ENCODE results near the gene SMARCA4.

SMARCA4 gene

GRCh38 chr19:11090264-11090996, 129.6 kb downstream of the SMARCA4 start:
- TF ChIP-seq, protein P1, sequence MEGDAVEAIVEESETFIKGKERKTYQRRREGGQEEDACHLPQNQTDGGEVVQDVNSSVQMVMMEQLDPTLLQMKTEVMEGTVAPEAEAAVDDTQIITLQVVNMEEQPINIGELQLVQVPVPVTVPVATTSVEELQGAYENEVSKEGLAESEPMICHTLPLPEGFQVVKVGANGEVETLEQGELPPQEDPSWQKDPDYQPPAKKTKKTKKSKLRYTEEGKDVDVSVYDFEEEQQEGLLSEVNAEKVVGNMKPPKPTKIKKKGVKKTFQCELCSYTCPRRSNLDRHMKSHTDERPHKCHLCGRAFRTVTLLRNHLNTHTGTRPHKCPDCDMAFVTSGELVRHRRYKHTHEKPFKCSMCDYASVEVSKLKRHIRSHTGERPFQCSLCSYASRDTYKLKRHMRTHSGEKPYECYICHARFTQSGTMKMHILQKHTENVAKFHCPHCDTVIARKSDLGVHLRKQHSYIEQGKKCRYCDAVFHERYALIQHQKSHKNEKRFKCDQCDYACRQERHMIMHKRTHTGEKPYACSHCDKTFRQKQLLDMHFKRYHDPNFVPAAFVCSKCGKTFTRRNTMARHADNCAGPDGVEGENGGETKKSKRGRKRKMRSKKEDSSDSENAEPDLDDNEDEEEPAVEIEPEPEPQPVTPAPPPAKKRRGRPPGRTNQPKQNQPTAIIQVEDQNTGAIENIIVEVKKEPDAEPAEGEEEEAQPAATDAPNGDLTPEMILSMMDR (IDR thresholded peaks at IDR 0.05; ENCODE audit: extremely low read depth, missing control alignments): no peak
- peak; percentile 92 for DNase-seq (ENCODE audit: low spot score)

DNA sequence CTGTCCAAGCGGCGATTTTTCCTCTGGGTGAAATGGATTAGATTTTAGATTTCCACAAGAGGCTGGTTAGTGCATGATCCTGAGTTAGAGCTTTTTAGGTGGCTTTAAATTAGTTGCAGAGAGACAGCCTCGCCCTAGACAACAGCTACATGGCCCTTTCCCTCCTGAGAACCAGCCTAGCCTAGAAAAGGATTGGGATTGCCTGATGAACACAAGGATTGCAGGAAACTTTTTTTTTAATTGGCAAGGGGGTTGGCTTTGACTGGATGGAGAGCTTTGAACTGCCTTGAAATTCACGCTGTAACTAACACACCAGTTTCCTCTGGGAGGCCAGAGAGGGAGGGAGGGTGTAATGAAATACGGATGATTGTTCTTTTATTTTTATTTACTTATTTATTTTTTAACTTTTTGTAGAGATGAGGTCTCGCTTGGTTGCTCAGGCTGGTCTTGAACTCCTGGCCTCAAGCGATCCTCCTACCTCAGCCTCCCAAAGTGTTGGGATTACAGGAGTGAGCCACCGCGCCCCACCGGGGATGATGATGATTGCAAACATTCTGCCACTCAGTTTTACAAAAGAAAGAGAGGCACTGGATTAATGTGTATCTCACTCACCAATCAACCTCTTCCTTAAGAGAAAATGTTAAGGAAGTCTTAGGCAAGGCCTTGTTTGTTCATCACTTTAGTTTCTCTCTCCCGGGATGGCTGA, 130.3 kb downstream of the SMARCA4 start:
- TF ChIP-seq, protein P1 (IDR thresholded peaks at IDR 0.05; ENCODE audit: extremely low read depth, missing control alignments): no peak

GRCh38 chr19:11091703-11092153, 130.9 kb downstream of the SMARCA4 start:
- no peak for DNase-seq (ENCODE audit: low spot score)
- TF ChIP-seq, protein P1 (IDR thresholded peaks at IDR 0.05; ENCODE audit: extremely low read depth, missing control alignments): no peak

More for the DNA sequence above, 130.3 kb downstream of the SMARCA4 start:
- no peak for DNase-seq (ENCODE audit: low spot score)

- DNase-seq (ENCODE audit: low spot score): peak; percentile 45
- TF ChIP-seq, protein P1 (IDR thresholded peaks at IDR 0.05; ENCODE audit: extremely low read depth, missing control alignments): no peak
Measured at GRCh38 chr19:11092181-11092538, 131.3 kb downstream of the SMARCA4 start.

- no peak for DNase-seq (ENCODE audit: low spot score)
- TF ChIP-seq, protein P1 (IDR thresholded peaks at IDR 0.05; ENCODE audit: extremely low read depth, missing control alignments): no peak
Measured at GRCh38 chr19:11093689-11094238, 132.9 kb downstream of the SMARCA4 start.

GRCh38 chr19:11094520-11094894, 133.7 kb downstream of the SMARCA4 start:
- TF ChIP-seq, protein P1 (IDR thresholded peaks at IDR 0.05; ENCODE audit: extremely low read depth, missing control alignments): no peak
- DNase-seq (ENCODE audit: low spot score): no peak
